Subcutaneous abdominal adipose tissue (tissue), 5 donors: ENCODE measurements around the gene PREP.

ENCODE experiments used
- H3K27ac ChIP-seq: one replicate; pipeline ENCODE4 v1.7.0; 2013; ENCODE audit warnings: low read depth, mild to moderate bottlenecking, inconsistent platforms, low read length, moderate library complexity
- H3K27me3 ChIP-seq, 5 donors: one replicate each; pipeline ENCODE4 v1.7.0; 2013; ENCODE audit warnings: low read length in 5 of 5, inconsistent platforms in 1 of 5; ENCODE audit not compliant: control insufficient read depth in 5 of 5, insufficient read depth in 4 of 5
- H3K36me3 ChIP-seq, 5 donors: one replicate each; pipeline ENCODE4 v1.7.0; 2013; ENCODE audit warnings: low read length in 5 of 5; ENCODE audit not compliant: control insufficient read depth in 5 of 5, insufficient read depth in 5 of 5
- H3K4me1 ChIP-seq, 5 donors: one replicate each; pipeline ENCODE4 v1.7.0; 2013; ENCODE audit warnings: low read length in 5 of 5, mild to moderate bottlenecking in 3 of 5, moderate library complexity in 1 of 5; ENCODE audit not compliant: control insufficient read depth in 5 of 5, insufficient read depth in 5 of 5
- H3K4me3 ChIP-seq, 5 donors: one replicate each; pipeline ENCODE4 v1.7.0; 2013; ENCODE audit warnings: low read length in 5 of 5, low read depth in 1 of 5
- H3K9ac ChIP-seq, 5 donors: one replicate each; pipeline ENCODE4 v1.7.0; 2013; ENCODE audit warnings: low read length in 5 of 5, mild to moderate bottlenecking in 4 of 5, moderate library complexity in 3 of 5
- H3K9me3 ChIP-seq, 5 donors: one replicate each; pipeline ENCODE4 v1.7.0; 2013; ENCODE audit warnings: low read length in 5 of 5; ENCODE audit not compliant: control insufficient read depth in 5 of 5
- donor health status: healthy.
- donor health status: healthy.
- donor health status: healthy.
- donor health status: healthy.
- donor health status: healthy.

The PREP gene

DNA sequence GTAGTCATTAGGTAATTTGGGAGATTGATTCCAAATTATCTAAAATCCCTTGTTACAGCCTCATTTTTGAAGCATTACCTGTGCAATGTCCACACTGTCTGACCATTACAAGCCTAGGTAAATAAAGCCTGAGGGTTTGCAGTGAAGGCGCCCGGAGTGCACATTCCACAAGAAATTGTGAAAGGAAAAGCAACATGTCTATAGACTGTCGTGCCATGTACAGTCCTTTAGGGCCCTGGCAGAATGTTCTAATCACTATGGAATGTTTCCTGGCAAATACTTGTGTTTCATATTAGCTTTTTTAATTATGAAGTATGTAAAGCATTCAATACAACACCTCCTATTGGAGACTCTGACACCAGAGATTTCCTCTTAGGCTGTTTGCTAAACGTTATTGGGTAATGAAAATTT lies 28.9 kb downstream of the PREP start:
- no peaks in the 10 kb centered on the region for H3K27me3 ChIP-seq
- no peak overlapping the region for H3K4me3 ChIP-seq
- H3K9me3 ChIP-seq: no peaks in the 10 kb centered on the region
- no peak overlapping the region for H3K27ac ChIP-seq
- H3K36me3 ChIP-seq: peaks cover 17 to 41% (median 25%) of the 10 kb centered on the region in 5 donors
- H3K9ac ChIP-seq: no peak overlapping the region
- peaks cover 0 to 11% (median 3%) of the 10 kb centered on the region in 5 donors for H3K4me1 ChIP-seq

DNA sequence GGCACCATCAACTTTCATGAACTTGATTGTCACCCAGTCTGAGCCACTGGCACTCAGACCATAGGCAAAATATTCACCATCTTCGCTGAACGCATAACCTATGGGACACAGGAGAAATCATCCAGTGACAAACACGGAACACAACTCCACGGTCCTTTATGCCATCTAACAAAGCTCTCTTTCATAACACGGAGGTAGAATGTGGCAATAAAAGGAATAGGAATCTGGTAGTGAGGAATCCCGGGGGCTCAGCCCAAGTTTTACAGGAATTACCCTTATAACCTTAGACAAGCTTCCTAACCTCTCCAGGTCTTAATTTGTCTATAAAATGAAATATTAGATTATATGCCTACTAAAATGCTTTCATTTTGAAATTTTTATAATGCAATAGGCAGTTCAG lies 29.4 kb downstream of the PREP start:
- Histone ChIP-seq H3K27me3 (no peaks in the 10 kb centered on the region), H3K9ac (no peak overlapping the region), H3K9me3 (no peaks in the 10 kb centered on the region), H3K4me1 (peaks cover 0 to 11% (median 3%) of the 10 kb centered on the region in 5 donors), H3K27ac (no peak overlapping the region), H3K36me3 (peaks cover 17 to 45% (median 30%) of the 10 kb centered on the region in 5 donors), H3K4me3 (no peak overlapping the region)

DNA sequence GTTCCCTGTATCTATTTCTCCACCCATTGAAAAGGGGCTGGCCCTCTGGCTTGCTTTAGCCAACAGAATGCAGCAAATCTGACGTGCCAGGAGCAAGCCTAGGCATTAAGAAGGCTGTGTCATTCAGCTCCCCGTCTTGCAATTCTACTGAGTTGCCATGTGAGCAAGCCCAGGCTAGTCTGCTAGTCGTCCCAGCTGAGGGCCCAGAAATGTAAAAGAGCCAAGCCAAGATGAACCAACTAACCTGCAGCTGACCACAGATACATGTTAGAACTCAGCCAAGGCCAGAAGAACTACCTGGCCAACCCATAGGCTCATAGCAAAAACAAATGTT lies 30.1 kb downstream of the PREP start:
- peaks cover 17 to 49% (median 30%) of the 10 kb centered on the region in 5 donors for H3K36me3 ChIP-seq
- H3K4me3 ChIP-seq: no peak overlapping the region
- H3K4me1 ChIP-seq: peaks cover 0 to 11% (median 3%) of the 10 kb centered on the region in 5 donors
- H3K9ac ChIP-seq: no peak overlapping the region
- no peak overlapping the region for H3K27ac ChIP-seq
- no peaks in the 10 kb centered on the region for H3K9me3 ChIP-seq
- H3K27me3 ChIP-seq: no peaks in the 10 kb centered on the region

DNA sequence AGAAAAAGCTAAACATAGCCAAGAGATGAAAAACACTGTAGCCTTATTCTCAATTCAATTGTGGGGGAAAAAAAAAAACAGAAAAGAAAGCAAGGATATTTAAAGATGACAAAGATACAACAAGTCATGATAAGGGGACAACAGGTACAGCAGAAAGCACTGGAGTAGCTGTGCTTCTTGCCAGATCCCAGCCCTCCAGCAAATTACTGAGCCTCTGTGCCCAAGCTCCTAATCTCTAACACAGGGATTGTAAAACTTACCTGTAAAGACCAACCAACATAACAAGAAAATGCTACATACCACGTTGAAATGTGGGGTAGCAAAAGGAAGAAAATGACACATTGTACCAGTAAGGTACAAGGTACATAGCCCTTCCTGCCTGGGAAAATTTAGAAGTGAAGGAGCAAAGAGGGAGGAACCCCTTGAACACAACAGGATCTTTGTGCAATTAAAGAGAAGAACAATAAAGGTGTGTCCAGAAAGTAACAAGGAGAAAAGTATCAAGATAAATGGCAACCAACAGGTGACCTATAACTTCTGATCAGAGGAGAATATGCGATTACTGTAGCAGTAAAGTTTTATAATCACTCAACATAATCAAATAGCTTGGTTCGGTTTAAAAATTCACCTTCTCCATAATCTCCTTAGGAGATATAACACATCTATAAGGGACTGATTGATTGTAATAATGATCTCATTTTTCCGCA lies 30.6 kb downstream of the PREP start:
- no peaks in the 10 kb centered on the region for H3K9me3 ChIP-seq
- no peak overlapping the region for H3K27ac ChIP-seq
- H3K36me3 ChIP-seq: peaks cover 17 to 49% (median 32%) of the 10 kb centered on the region in 5 donors
- no peak overlapping the region for H3K9ac ChIP-seq
- no peak overlapping the region for H3K4me3 ChIP-seq
- H3K4me1 ChIP-seq: peaks cover 0 to 11% (median 3%) of the 10 kb centered on the region in 5 donors
- H3K27me3 ChIP-seq: no peaks in the 10 kb centered on the region

DNA sequence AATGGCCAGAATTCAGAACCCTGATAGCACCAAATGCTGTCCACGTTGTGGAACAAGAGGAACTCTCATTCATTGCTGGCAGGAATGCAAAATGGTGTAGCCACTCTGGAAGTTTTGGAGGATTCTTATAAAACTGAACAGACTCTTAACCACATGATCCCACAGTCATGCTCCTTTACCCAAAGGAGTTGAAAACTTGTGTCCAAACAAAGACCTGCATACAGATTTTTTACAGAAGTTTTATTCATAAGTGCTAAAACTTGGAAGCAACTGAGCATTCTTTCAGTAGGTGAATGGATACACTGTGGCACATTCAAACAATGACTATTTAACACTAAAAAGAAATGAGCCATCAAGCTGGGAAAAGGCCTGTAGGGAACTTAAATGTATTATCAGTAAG lies 32.5 kb downstream of the PREP start:
- H3K36me3 ChIP-seq: peaks cover 18 to 55% (median 31%) of the 10 kb centered on the region in 5 donors
- no peak overlapping the region for H3K9ac ChIP-seq
- H3K9me3 ChIP-seq: no peaks in the 10 kb centered on the region
- H3K27me3 ChIP-seq: no peaks in the 10 kb centered on the region
- peaks cover 0 to 11% (median 3%) of the 10 kb centered on the region in 5 donors for H3K4me1 ChIP-seq
- H3K27ac ChIP-seq: no peak overlapping the region
- H3K4me3 ChIP-seq: no peak overlapping the region

DNA sequence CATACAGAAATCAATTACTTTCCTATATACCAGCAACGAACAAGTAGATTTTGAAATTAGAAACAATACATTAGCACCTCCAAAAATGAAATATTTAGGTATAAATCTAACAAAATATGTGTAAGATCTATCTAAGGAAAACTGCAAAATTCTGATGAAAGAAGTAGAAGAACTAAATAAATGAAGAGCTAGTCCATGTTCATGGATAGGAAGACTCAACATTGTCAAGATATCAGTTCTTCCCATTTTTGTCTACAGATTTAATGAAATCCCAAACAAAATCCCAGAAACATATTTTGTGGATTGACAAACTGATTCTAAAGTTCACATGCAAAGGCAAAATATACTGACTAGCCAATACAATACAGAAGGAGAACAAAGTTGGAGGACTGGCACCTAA lies 33.7 kb downstream of the PREP start:
- peaks cover 14 to 59% (median 33%) of the 10 kb centered on the region in 5 donors for H3K36me3 ChIP-seq
- H3K9ac ChIP-seq: no peak overlapping the region
- peaks cover 3 to 10% (median 6%) of the 10 kb centered on the region in 5 donors for H3K4me1 ChIP-seq
- H3K4me3 ChIP-seq: no peak overlapping the region
- no peaks in the 10 kb centered on the region for H3K9me3 ChIP-seq
- H3K27me3 ChIP-seq: no peaks in the 10 kb centered on the region
- H3K27ac ChIP-seq: no peak overlapping the region

DNA sequence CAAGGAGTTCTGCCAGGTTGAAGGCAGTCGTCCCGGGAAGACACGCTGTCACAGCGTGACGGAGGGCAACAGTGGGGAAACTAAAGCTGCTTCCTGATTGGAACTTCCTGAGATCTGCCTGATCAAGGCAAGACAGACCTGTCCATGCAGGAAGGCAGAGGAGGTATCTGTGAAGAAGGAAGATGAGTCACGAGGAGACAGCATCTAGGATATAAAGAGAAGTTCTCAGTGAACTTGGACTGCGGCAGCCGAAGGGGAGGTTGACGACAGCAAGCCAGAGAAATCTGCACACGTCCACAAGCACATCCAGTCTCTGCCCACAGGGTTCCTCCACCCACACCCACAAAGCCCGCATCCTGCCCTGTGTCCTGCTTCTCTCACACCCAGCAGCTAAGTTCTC lies 38.6 kb downstream of the PREP start:
- no peaks in the 10 kb centered on the region for H3K9me3 ChIP-seq
- H3K27ac ChIP-seq: no peak overlapping the region
- H3K36me3 ChIP-seq: peaks cover 6 to 51% (median 28%) of the 10 kb centered on the region in 5 donors
- no peaks in the 10 kb centered on the region for H3K27me3 ChIP-seq
- peaks cover 0 to 11% (median 7%) of the 10 kb centered on the region in 5 donors for H3K4me1 ChIP-seq
- no peak overlapping the region for H3K4me3 ChIP-seq
- no peak overlapping the region for H3K9ac ChIP-seq

DNA sequence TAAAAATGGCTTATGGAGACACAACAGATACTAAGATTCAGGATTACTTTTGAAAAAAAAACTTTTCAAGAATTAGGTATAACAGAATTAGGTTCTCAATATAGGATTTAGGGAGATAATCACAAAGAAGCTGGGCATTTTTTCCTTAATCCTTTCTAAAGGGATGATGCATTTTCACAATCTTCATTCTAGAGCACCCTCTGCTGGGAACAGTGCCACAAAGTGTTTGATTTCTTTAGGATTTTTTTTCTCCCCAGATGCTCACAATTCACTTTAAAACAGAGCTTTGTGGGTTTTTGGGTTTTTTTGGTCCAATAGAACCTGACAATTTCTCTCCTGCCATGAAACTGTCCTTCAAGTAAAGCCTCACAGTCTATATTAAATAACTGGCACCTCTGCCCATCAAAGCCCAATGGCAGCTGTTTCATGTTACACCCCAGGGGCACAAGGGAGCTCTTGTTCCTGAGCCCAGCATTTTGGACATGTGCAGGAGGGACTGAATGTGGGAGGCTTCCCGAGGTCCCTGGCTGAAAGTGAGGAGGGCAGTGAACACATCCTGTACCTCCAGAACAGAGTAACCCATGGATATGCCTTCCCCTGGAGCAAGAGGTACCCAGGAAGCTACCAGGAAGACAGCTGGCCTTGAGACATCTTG lies 39.7 kb downstream of the PREP start:
- Histone ChIP-seq H3K27me3 (no peaks in the 10 kb centered on the region), H3K4me3 (no peak overlapping the region), H3K9ac (no peak overlapping the region), H3K27ac (no peak overlapping the region), H3K36me3 (peaks cover 6 to 48% (median 27%) of the 10 kb centered on the region in 5 donors), H3K9me3 (no peaks in the 10 kb centered on the region), H3K4me1 (peaks cover 0 to 11% (median 7%) of the 10 kb centered on the region in 5 donors)

DNA sequence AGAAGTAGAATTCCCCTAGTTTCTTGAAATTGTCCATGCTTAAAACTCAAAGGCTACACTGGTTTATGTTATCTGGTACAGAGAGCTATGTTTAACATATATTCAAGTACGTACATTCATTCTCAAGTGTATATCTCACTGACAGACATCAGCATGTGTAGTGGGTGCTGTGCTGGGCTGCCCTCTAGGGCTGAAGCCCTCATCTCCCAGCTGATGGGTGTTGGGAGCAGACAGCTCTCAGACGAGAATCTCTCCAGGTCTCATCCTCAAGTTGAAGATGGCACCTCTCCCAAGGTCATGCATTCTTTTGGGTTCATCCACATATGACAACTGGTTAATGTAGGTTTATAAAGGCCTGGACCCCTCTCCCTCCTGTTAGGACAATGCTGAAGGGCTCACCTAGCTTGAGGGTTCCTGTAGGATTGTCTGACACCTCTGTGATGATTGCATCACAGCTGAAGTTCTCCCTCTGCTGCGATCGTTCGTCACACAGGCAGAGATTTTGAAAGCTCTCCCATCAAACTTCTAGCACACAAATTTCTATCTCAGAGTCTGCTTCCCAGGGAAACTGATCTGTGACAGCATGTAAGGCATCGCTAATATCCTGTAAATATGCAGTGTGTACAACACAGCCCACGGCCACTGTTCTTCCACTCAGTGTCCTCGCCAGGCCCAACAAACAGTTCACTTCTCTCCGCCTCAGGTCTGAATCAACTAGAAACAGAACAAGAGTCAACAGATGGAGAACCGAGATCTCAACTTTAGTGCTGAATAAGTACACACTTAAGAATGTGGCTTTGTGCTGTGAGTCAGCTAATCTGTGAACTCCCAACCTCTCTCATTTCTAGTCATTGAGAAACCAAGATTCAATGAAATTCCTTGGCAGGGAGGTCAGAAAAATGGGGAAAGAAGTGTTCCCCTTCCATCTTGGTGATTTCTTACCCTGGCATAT lies 43.2 kb downstream of the PREP start:
- peak overlapping the region; percentile 33 for H3K27ac ChIP-seq
- H3K4me1 ChIP-seq: peaks cover 0 to 11% (median 7%) of the 10 kb centered on the region in 5 donors
- H3K4me3 ChIP-seq: no peak overlapping the region
- peak overlapping the region in 1 of 5 donors; percentile 2 for H3K9ac ChIP-seq
- peaks cover 5 to 35% (median 14%) of the 10 kb centered on the region in 5 donors for H3K36me3 ChIP-seq
- no peaks in the 10 kb centered on the region for H3K27me3 ChIP-seq
- peaks cover 0 to 5% (median 0%) of the 10 kb centered on the region in 5 donors for H3K9me3 ChIP-seq
